Mesenchymal stem cell (in vitro differentiated cells and primary cell): Measurements from ENCODE around the gene EPB41.
"Not testable (repeated sequence)": the region's sequence is repeated elsewhere in the genome, so short reads cannot be mapped to it uniquely, and the experiment has no call there.

ENCODE experiments used
- DNase-seq: peaks from one replicate; pipeline ENCODE4 v3.0.0-alpha.2; 2013
- H2AFZ ChIP-seq: one replicate; pipeline ENCODE4 v1.6.1; 2013; ENCODE audit warnings: low read depth, mild to moderate bottlenecking, control low read depth, inconsistent platforms, low read length, moderate library complexity
- H2AK5ac ChIP-seq: 2 replicates; pipeline ENCODE4 v1.6.1; 2013; ENCODE audit warnings: low read length, moderate library complexity, mild to moderate bottlenecking, inconsistent platforms; ENCODE audit not compliant: severe bottlenecking
- H2BK120ac ChIP-seq: one replicate; pipeline ENCODE4 v1.6.1; 2013; ENCODE audit warnings: low read depth, mild to moderate bottlenecking, inconsistent platforms, low read length, moderate library complexity
- H2BK12ac ChIP-seq, 2 experiments: one replicate each; pipeline ENCODE4 v1.6.1; 2013; ENCODE audit warnings: inconsistent platforms in 2 of 2, low read length in 2 of 2, mild to moderate bottlenecking in 2 of 2, moderate library complexity in 2 of 2, control low read depth in 1 of 2
- H2BK15ac ChIP-seq: one replicate; pipeline ENCODE4 v1.6.1; 2013; ENCODE audit warnings: mild to moderate bottlenecking, low read depth, inconsistent platforms; ENCODE audit not compliant: poor library complexity, severe bottlenecking
- H2BK5ac ChIP-seq: 2 replicates; pipeline ENCODE4 v1.6.1; 2013; ENCODE audit warnings: low read depth, mild to moderate bottlenecking, low read length, control low read depth, inconsistent platforms; ENCODE audit not compliant: poor library complexity, severe bottlenecking
- H3K14ac ChIP-seq, 2 experiments: one replicate each; pipeline ENCODE4 v1.6.1; 2013; ENCODE audit warnings: inconsistent platforms in 2 of 2, low read length in 2 of 2, control low read depth in 1 of 2, mild to moderate bottlenecking in 1 of 2, moderate library complexity in 1 of 2
- H3K18ac ChIP-seq, 2 experiments: one replicate each; pipeline ENCODE4 v1.6.1; 2013; ENCODE audit warnings: inconsistent platforms in 2 of 2, low read length in 2 of 2, control low read depth in 1 of 2, low read depth in 1 of 2, mild to moderate bottlenecking in 1 of 2
- H3K23ac ChIP-seq, 2 experiments: one replicate each; pipeline ENCODE4 v1.6.1; 2013; ENCODE audit warnings: inconsistent platforms in 2 of 2, low read length in 2 of 2, mild to moderate bottlenecking in 2 of 2, moderate library complexity in 2 of 2, control low read depth in 1 of 2
- H3K27ac ChIP-seq: 2 replicates; pipeline ENCODE4 v1.5.1; 2013; ENCODE audit warnings: mild to moderate bottlenecking, moderate library complexity, low read length, control low read depth, inconsistent platforms; ENCODE audit not compliant: poor library complexity, severe bottlenecking
- H3K27me3 ChIP-seq, 2 experiments: 2 replicates each; pipeline versions ENCODE4 v1.6.1 to v1.7.0; 2013; ENCODE audit warnings: low read length in 2 of 2, mild to moderate bottlenecking in 2 of 2, moderate library complexity in 2 of 2, control low read depth in 1 of 2, inconsistent platforms in 1 of 2; ENCODE audit not compliant: control insufficient read depth in 1 of 2, insufficient read depth in 1 of 2
- H3K36me3 ChIP-seq, 2 experiments: 2 replicates each; pipeline versions ENCODE4 v1.6.1 to v1.7.0; 2013; ENCODE audit warnings: low read length in 2 of 2, control low read depth in 1 of 2, inconsistent platforms in 1 of 2, low read depth in 1 of 2, mild to moderate bottlenecking in 1 of 2; ENCODE audit not compliant: insufficient read depth in 2 of 2, control insufficient read depth in 1 of 2
- H3K4ac ChIP-seq, 2 experiments: one replicate each; pipeline ENCODE4 v1.6.1; 2013; ENCODE audit warnings: inconsistent platforms in 2 of 2, low read length in 2 of 2, mild to moderate bottlenecking in 2 of 2, moderate library complexity in 2 of 2, control low read depth in 1 of 2, low read depth in 1 of 2
- H3K4me1 ChIP-seq: 2 replicates; pipeline ENCODE4 v1.6.1; 2013; ENCODE audit warnings: low read depth, low read length, control low read depth; ENCODE audit not compliant: control insufficient read depth, insufficient read depth
- H3K4me2 ChIP-seq: 2 replicates; pipeline ENCODE4 v1.6.1; 2013; ENCODE audit warnings: low read length, mild to moderate bottlenecking, inconsistent platforms; ENCODE audit not compliant: poor library complexity, severe bottlenecking
- H3K4me3 ChIP-seq, 2 experiments: 2 replicates each; pipeline versions ENCODE4 v1.5.1 to v1.7.0; 2013; ENCODE audit warnings: low read length in 2 of 2, mild to moderate bottlenecking in 2 of 2, control low read depth in 1 of 2, low read depth in 1 of 2; ENCODE audit not compliant: insufficient read depth in 1 of 2
- H3K79me1 ChIP-seq: replicated peaks from 2 replicates; pipeline ENCODE4 v1.6.1; 2013; ENCODE audit warnings: mild to moderate bottlenecking, control low read depth, low read length, inconsistent platforms; ENCODE audit not compliant: poor library complexity, severe bottlenecking
- H3K9ac ChIP-seq: 2 replicates; pipeline ENCODE4 v1.7.0; 2013; ENCODE audit warnings: mild to moderate bottlenecking, low read length, moderate library complexity
- H3K9me3 ChIP-seq: 2 replicates; pipeline ENCODE4 v1.7.0; 2013; ENCODE audit warnings: mild to moderate bottlenecking, low read length; ENCODE audit not compliant: control insufficient read depth
- H4K8ac ChIP-seq: one replicate; pipeline ENCODE4 v1.6.1; 2013; ENCODE audit warnings: inconsistent platforms, mild to moderate bottlenecking, low read length, moderate library complexity
- H4K91ac ChIP-seq: one replicate; pipeline ENCODE4 v1.6.1; 2013; ENCODE audit warnings: mild to moderate bottlenecking, low read length, inconsistent platforms
- WGBS: methylation state at CpG from one replicate; pipeline ENCODE4 v1.1.7; 2013; ENCODE audit warnings: mixed read lengths; 5-methylcytosine and 5-hydroxymethylcytosine counted together

Gene EPB41

DNA sequence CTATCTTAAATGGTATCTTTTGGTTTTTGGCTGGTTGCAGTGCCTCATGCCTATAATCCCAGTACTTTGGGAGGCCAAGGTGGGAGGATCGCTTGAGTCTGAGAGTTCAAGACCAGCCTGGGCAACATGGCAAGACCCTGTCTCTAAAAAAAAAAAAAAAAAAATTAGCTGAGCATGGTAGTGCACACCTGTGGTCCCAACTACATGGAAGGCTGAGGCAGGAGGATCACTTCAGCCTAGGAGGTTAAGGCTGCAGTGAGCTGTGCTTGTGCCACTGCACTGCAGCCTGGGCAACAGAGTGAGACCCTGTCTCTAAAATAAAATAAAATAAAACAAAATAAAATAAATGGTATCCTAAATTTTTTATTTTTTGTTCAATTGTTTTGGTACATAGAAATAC, 131.3 kb downstream of the EPB41 start:
- not testable (repeated sequence) for H3K23ac ChIP-seq, H2BK120ac ChIP-seq, H2AK5ac ChIP-seq, H2BK15ac ChIP-seq, H3K18ac ChIP-seq, H3K4me1 ChIP-seq, H3K4me2 ChIP-seq, H3K9me3 ChIP-seq, H2BK12ac ChIP-seq, H3K36me3 ChIP-seq, H3K4ac ChIP-seq, H3K4me3 ChIP-seq, H2BK5ac ChIP-seq, H3K27ac ChIP-seq, H3K14ac ChIP-seq, H3K9ac ChIP-seq, H3K79me1 ChIP-seq, DNase-seq, H4K8ac ChIP-seq, H2AFZ ChIP-seq, H3K27me3 ChIP-seq, H4K91ac ChIP-seq
- 97% methylated on average over 1 of the region's 1 CpG for WGBS

GRCh38 chr1:29047142-29047541, 132.8 kb downstream of the EPB41 start:
- Histone ChIP-seq H2AK5ac (no peak overlapping the region), H3K27ac (no peak overlapping the region), H3K27me3 (no peaks in the 10 kb centered on the region), H2AFZ (no peak overlapping the region), H4K91ac (no peak overlapping the region), H2BK5ac (no peak overlapping the region), H3K4me1 (no peaks in the 10 kb centered on the region), H3K4ac (no peak overlapping the region), H4K8ac (no peak overlapping the region), H3K23ac (no peak overlapping the region), H2BK12ac (no peak overlapping the region), H3K14ac (no peak overlapping the region), H2BK15ac (no peak overlapping the region), H3K79me1 (no peaks in the 10 kb centered on the region), H3K4me3 (no peak overlapping the region), H3K9ac (no peak overlapping the region), H3K18ac (no peak overlapping the region), H3K36me3 (no peaks in the 10 kb centered on the region), H2BK120ac (no peak overlapping the region), H3K9me3 (no peaks in the 10 kb centered on the region), H3K4me2 (no peak overlapping the region)
- 100% methylated on average over 4 of the region's 5 CpGs for WGBS
- no peak for DNase-seq

GRCh38 chr1:29050166-29050565, 135.8 kb downstream of the EPB41 start:
- Histone ChIP-seq H4K8ac (no peak overlapping the region), H2AFZ (no peak overlapping the region), H3K9ac (no peak overlapping the region), H3K79me1 (no peaks in the 10 kb centered on the region), H3K4me1 (no peaks in the 10 kb centered on the region), H2BK5ac (no peak overlapping the region), H3K9me3 (no peaks in the 10 kb centered on the region), H2AK5ac (no peak overlapping the region), H3K36me3 (no peaks in the 10 kb centered on the region), H3K4me2 (no peak overlapping the region), H3K23ac (no peak overlapping the region), H2BK120ac (no peak overlapping the region), H3K14ac (no peak overlapping the region), H4K91ac (no peak overlapping the region), H3K27me3 (no peaks in the 10 kb centered on the region), H2BK12ac (no peak overlapping the region), H3K27ac (no peak overlapping the region), H3K4ac (no peak overlapping the region), H2BK15ac (no peak overlapping the region), H3K4me3 (no peak overlapping the region), H3K18ac (no peak overlapping the region)
- WGBS = no CpG with 5 or more reads among the region's 1 CpG
- DNase-seq = no peak

DNA sequence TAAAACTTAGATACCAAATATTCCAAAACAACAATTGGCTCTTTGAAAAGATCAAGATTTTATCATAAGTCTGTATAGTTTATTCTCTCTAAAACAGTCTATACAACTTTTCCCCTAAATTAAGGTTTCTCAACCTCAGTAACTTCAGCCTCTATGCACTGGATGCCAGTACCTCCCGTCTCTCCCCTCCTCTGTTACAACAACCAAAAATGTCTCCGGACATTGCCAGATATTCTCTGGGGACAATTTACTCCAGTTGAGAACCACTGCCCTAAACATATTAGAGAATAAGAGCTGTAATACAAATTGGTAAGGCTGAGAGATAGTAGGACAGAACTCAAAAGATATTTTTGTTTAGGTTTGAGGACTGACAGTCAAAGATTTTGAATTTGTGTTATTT, 137.7 kb downstream of the EPB41 start:
- Histone ChIP-seq H3K9ac (no peak overlapping the region), H3K14ac (no peak overlapping the region), H3K27ac (no peak overlapping the region), H3K23ac (no peak overlapping the region), H3K4me1 (no peaks in the 10 kb centered on the region), H2AFZ (no peak overlapping the region), H4K91ac (no peak overlapping the region), H2AK5ac (no peak overlapping the region), H2BK5ac (no peak overlapping the region), H3K18ac (no peak overlapping the region), H3K79me1 (no peaks in the 10 kb centered on the region), H3K27me3 (no peaks in the 10 kb centered on the region), H3K36me3 (no peaks in the 10 kb centered on the region), H2BK12ac (no peak overlapping the region), H4K8ac (no peak overlapping the region), H2BK15ac (no peak overlapping the region), H2BK120ac (no peak overlapping the region), H3K4me2 (no peak overlapping the region), H3K9me3 (no peaks in the 10 kb centered on the region), H3K4ac (no peak overlapping the region), H3K4me3 (no peak overlapping the region)
- no peak for DNase-seq
- 71% methylated on average over 1 of the region's 2 CpGs for WGBS
